ENCODE measurements around the gene PTH1R. TPM values are rescaled to one million over a fixed set of nuclear protein-coding genes. Genes with fewer than 3 reads are reported as not detected.
A peak's percentile ranks its signal among the peaks of the same experiment; 100 is the strongest.

The PTH1R gene
- total RNA-seq, 1 donor from 2014 or later: 13.0 TPM

- H3K36me3 ChIP-seq: peaks cover 0 to 46% of the 10 kb centered on the region in 2 donors
- H3K4me3 ChIP-seq: no peak overlapping the region
- no peaks in the 10 kb centered on the region for H3K27me3 ChIP-seq
- H3K9me3 ChIP-seq: no peaks in the 10 kb centered on the region
- H3K27ac ChIP-seq: peak overlapping the region; percentile 76
- no peak for DNase-seq (ENCODE audit: extremely low spot score in 2 of 2)
- peaks cover 76% of the 10 kb centered on the region for H3K4me1 ChIP-seq
- intact Hi-C loops (cut with DNase I): loop anchor here (10.0 kb wide), 2 partner anchors 79 to 399 kb away; no protein-coding TSS in a partner anchor
- TF ChIP-seq CTCF (IDR thresholded peaks at IDR 0.05) (no peak), POLR2A (IDR thresholded peaks at IDR 0.05) (no peak), POLR2AphosphoS5 (IDR thresholded peaks at IDR 0.05; ENCODE audit: insufficient read depth in 1 of 2, low read depth in 1 of 2) (no peak)
Measured at GRCh38 chr3:46926039-46926438, 48.5 kb downstream of the PTH1R start.

DNA sequence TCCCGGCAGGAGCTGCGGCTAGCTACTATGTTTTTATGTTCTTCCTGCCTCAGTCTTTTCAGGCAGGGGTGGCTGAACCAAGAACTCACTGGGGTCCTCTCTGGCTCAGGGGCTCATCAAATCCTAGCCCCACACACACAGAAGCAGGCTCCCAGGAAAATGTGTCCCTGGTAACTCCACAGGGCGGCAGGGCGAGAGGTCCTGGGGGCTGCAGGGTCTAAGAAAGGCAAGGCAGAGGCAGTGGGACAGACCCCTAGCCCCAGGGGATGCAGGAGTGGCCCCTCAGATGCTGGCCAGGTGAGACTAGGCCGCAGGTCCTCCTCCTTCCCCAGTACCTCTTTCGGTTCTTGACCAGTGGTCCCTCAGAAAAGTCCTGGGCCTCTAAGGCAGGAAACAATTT, 48.9 kb downstream of the PTH1R start:
- no peak overlapping the region for H3K4me3 ChIP-seq
- intact Hi-C loops (cut with DNase I): loop anchor here (10.0 kb wide), 2 partner anchors 78 to 398 kb away; no protein-coding TSS in a partner anchor
- peak overlapping the region; percentile 76 for H3K27ac ChIP-seq
- TF ChIP-seq CTCF (IDR thresholded peaks at IDR 0.05) (no peak), POLR2A (IDR thresholded peaks at IDR 0.05) (no peak), POLR2AphosphoS5 (IDR thresholded peaks at IDR 0.05; ENCODE audit: insufficient read depth in 1 of 2, low read depth in 1 of 2) (no peak)
- peaks cover 0 to 42% of the 10 kb centered on the region in 2 donors for H3K36me3 ChIP-seq
- H3K9me3 ChIP-seq: no peaks in the 10 kb centered on the region
- H3K4me1 ChIP-seq: peaks cover 80% of the 10 kb centered on the region
- no peak for DNase-seq (ENCODE audit: extremely low spot score in 2 of 2)
- no peaks in the 10 kb centered on the region for H3K27me3 ChIP-seq

GRCh38 chr3:46926871-46927717, 49.6 kb downstream of the PTH1R start:
- Histone ChIP-seq H3K27me3 (no peaks in the 10 kb centered on the region), H3K36me3 (peaks cover 0 to 36% of the 10 kb centered on the region in 2 donors), H3K4me3 (no peak overlapping the region), H3K27ac (peak overlapping the region; percentile 76), H3K9me3 (no peaks in the 10 kb centered on the region), H3K4me1 (peaks cover 87% of the 10 kb centered on the region)
- DNase-seq (ENCODE audit: extremely low spot score in 2 of 2): no peak
- TF ChIP-seq POLR2AphosphoS5 (IDR thresholded peaks at IDR 0.05; ENCODE audit: insufficient read depth in 1 of 2, low read depth in 1 of 2) (no peak), CTCF (IDR thresholded peaks at IDR 0.05) (no peak), POLR2A (IDR thresholded peaks at IDR 0.05) (no peak)
- intact Hi-C loops (cut with DNase I): loop anchor here (10.0 kb wide), 2 partner anchors 78 to 398 kb away; no protein-coding TSS in a partner anchor

DNA sequence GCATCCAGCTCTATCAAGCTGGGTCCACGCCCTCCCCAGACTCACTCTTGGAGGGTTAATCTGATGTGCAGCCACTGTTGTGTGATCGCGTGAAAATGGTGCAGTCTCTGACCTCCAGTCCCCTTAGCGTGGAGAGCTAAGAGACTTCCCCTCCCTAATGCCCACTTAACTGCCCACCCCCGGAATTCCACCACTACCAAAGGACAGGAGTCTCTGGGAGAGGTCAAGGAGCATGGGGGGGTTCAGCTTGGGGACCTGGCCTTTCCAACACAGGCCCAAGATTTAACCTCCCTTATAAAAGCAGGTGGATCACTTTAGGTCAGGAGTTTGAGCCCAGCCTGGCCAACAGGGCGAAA, 50.2 kb downstream of the PTH1R start:
- TF ChIP-seq CTCF (IDR thresholded peaks at IDR 0.05): no peak
- no peak for TF ChIP-seq POLR2A (IDR thresholded peaks at IDR 0.05)
- no peak for TF ChIP-seq POLR2AphosphoS5 (IDR thresholded peaks at IDR 0.05; ENCODE audit: insufficient read depth in 1 of 2, low read depth in 1 of 2)
- Histone ChIP-seq H3K4me1 (peaks cover 93% of the 10 kb centered on the region), H3K27ac (peak overlapping the region; percentile 76), H3K36me3 (peaks cover 0 to 30% of the 10 kb centered on the region in 2 donors), H3K9me3 (no peaks in the 10 kb centered on the region), H3K27me3 (no peaks in the 10 kb centered on the region), H3K4me3 (no peak overlapping the region)
- intact Hi-C loops (cut with DNase I): loop anchor here (10.0 kb wide), 2 partner anchors 77 to 397 kb away; no protein-coding TSS in a partner anchor
- no peak for DNase-seq (ENCODE audit: extremely low spot score in 2 of 2)

DNA sequence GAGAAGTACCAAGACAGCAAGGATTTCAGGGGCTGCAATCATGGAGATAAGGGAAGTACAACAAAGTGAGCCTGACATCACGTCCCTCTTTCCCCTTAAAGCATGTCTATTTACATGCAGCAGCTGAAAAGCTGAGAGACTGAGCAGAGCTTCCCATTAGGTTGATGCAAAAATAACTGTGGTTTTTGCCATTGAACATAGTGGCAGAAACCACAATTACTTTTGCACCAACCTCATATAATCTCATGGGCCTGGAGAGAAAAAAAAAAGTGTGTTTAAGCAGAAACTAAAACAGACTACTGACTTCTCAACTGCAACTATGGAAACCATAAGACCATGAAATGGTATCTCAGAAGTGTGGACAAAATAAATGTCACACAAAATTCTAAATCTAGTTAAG, 50.8 kb downstream of the PTH1R start:
- Histone ChIP-seq H3K9me3 (no peaks in the 10 kb centered on the region), H3K36me3 (peaks cover 0 to 24% of the 10 kb centered on the region in 2 donors), H3K4me1 (peaks cover 99% of the 10 kb centered on the region), H3K27ac (peak overlapping the region; percentile 44), H3K4me3 (no peak overlapping the region), H3K27me3 (no peaks in the 10 kb centered on the region)
- TF ChIP-seq POLR2A (IDR thresholded peaks at IDR 0.05) (no peak), CTCF (IDR thresholded peaks at IDR 0.05) (no peak), POLR2AphosphoS5 (IDR thresholded peaks at IDR 0.05; ENCODE audit: insufficient read depth in 1 of 2, low read depth in 1 of 2) (no peak)
- no peak for DNase-seq (ENCODE audit: extremely low spot score in 2 of 2)
- intact Hi-C loops (cut with DNase I): loop anchor here (10.0 kb wide), 2 partner anchors 77 to 397 kb away; no protein-coding TSS in a partner anchor

All from vagina (tissue), 2 donors.